CD8-positive, alpha-beta memory T cell (primary cell): ENCODE measurements around the gene SMAD7. TPM values are rescaled to one million over a fixed set of nuclear protein-coding genes. Genes with fewer than 3 reads are reported as not detected.
A peak's percentile ranks its signal among the peaks of the same experiment; 100 is the strongest.

Source experiments
- CTCF ChIA-PET: fragments of 350-600 bp; sonication (Branson Sonifier 250); formaldehyde crosslinking; loops from one replicate; lab custom pipeline; 2021; ENCODE audit warnings: antibody characterized with exemption; lab: Charles Lee
- POLR2A ChIA-PET: fragments of 350-600 bp; sonication (Branson Sonifier 250); formaldehyde crosslinking; loops from one replicate; lab custom pipeline; 2021; ENCODE audit warnings: antibody characterized with exemption; lab: Charles Lee
- DNase-seq, 5 donors: peaks; one replicate each; pipeline versions ENCODE4 v3.0.0 to v3.0.0-alpha.2; 2020 to 2022; ENCODE audit warnings: mixed read lengths in 1 of 5
- H3K27ac ChIP-seq: one replicate; pipeline ENCODE4 v1.7.0; 2013; ENCODE audit warnings: low read depth, mild to moderate bottlenecking, low read length, moderate library complexity
- H3K27me3 ChIP-seq: 2 replicates; pipeline ENCODE4 v1.7.0; 2013; ENCODE audit warnings: low read length, mild to moderate bottlenecking; ENCODE audit not compliant: insufficient read depth, poor library complexity, severe bottlenecking
- H3K36me3 ChIP-seq: 2 replicates; pipeline ENCODE4 v1.7.0; 2013; ENCODE audit warnings: mild to moderate bottlenecking, low read length, moderate library complexity; ENCODE audit not compliant: insufficient read depth
- H3K4me1 ChIP-seq: 2 replicates; pipeline ENCODE4 v1.7.0; 2013; ENCODE audit warnings: mild to moderate bottlenecking, low read length, moderate library complexity; ENCODE audit not compliant: insufficient read depth
- H3K4me3 ChIP-seq: 2 replicates; pipeline ENCODE4 v1.7.0; 2013; ENCODE audit warnings: mild to moderate bottlenecking, low read length
- H3K9me3 ChIP-seq: 2 replicates; pipeline ENCODE4 v1.7.0; 2013; ENCODE audit warnings: mild to moderate bottlenecking, low read length
- H3K27ac Mint-ChIP-seq, 8 donors: one replicate each; pipeline ENCODE4 v1.8.0; 2020 to 2021; ENCODE audit warnings: mixed read lengths in 8 of 8, mild to moderate bottlenecking in 6 of 8, inconsistent platforms in 3 of 8, moderate library complexity in 3 of 8
- H3K27me3 Mint-ChIP-seq, 2 donors: one replicate each; pipeline ENCODE4 v1.8.0; 2020 to 2021; ENCODE audit warnings: mixed read lengths in 2 of 2, mild to moderate bottlenecking in 1 of 2, moderate library complexity in 1 of 2
- H3K36me3 Mint-ChIP-seq, 3 donors: one replicate each; pipeline ENCODE4 v1.8.0; 2020 to 2021; ENCODE audit warnings: mixed read lengths in 3 of 3, inconsistent platforms in 1 of 3, mild to moderate bottlenecking in 1 of 3
- H3K4me1 Mint-ChIP-seq, 3 donors: one replicate each; pipeline ENCODE4 v1.8.0; 2020 to 2021; ENCODE audit warnings: mixed read lengths in 3 of 3, inconsistent platforms in 1 of 3, mild to moderate bottlenecking in 1 of 3
- H3K4me3 Mint-ChIP-seq, 7 donors: one replicate each; pipeline ENCODE4 v1.8.0; 2020 to 2021; ENCODE audit warnings: mixed read lengths in 7 of 7, mild to moderate bottlenecking in 6 of 7, moderate library complexity in 4 of 7, inconsistent platforms in 2 of 7
- H3K9me3 Mint-ChIP-seq, 5 donors: one replicate each; pipeline ENCODE4 v1.8.0; 2020 to 2022; ENCODE audit warnings: mixed read lengths in 5 of 5, mild to moderate bottlenecking in 3 of 5, moderate library complexity in 2 of 5, inconsistent platforms in 1 of 5
- polyA plus RNA-seq: library from polyadenylated mRNA; unstranded; fragments of 300-500 nt; fragmentation: Illumina TruSeq; gene quantifications from one replicate; pipeline ENCODE4 v1.2.3, GENCODE V29; 2021
- total RNA-seq, 2 experiments: library from RNA; stranded (reverse); gene quantifications; one replicate each; pipeline ENCODE4 v1.2.3, GENCODE V29; 2021

Gene SMAD7
- total and polyA plus RNA-seq, 3 experiments from 2014 or later, result 7.0 to 23.3 (median 23.3) TPM

DNA sequence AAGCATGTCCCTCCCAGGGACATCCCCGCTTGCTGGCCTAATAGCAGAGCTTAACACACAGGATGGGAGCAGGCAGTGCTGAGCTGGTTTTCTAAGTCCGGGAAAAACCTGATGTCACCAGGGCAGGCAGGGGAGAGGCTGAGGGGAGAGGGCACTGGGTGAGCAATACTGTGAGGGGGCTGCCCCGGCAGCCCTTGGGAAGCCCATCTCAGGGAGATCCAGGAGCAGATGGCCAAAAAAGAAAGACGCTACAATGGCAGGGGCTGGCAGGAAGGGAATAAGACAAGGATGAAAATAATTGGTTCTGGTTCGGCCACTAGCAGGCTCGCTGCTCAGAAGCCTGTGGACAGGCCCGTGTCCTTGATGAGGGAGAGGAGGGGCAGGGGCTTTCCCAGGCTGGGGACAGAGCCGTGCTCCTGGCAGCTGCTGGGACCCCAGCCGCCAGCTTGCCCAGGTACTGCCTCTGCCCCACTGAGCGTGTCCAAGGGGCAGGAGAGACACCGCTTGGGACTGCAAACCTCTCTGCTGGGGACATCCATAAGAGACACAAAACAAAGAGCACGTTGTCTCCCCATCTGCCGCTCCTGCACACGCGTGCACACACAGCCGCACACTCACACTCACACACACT, 30.2 kb downstream of the SMAD7 start:
- ChIA-PET CTCF (interaction anchor here (0.8 kb wide), 1 partner anchor 144 kb away, joined by 3 read pairs; no protein-coding TSS in a partner anchor), POLR2A (no interaction called here)
- H3K27ac ChIP-seq, result no peak overlapping the region
- Mint-ChIP-seq H3K9me3 (peaks cover 0 to 2% (median 0%) of the 10 kb centered on the region in 5 donors), H3K36me3 (peaks cover 4 to 42% (median 13%) of the 10 kb centered on the region in 3 donors), H3K4me1 (peaks cover 42 to 66% (median 54%) of the 10 kb centered on the region in 3 donors), H3K27ac (peak overlapping the region in 6 of 8 donors; percentile 51 to 92 (median 60)), H3K4me3 (peak overlapping the region in 3 of 7 donors; percentile 41 to 76 (median 43)), H3K27me3 (no peaks in the 10 kb centered on the region)
- H3K36me3 ChIP-seq, result peaks cover 3% of the 10 kb centered on the region
- no peak overlapping the region for H3K4me3 ChIP-seq
- no peaks in the 10 kb centered on the region for H3K27me3 ChIP-seq
- no peaks in the 10 kb centered on the region for H3K9me3 ChIP-seq
- peak in 1 of 5 donors; percentile 25 for DNase-seq
- peaks cover 35% of the 10 kb centered on the region for H3K4me1 ChIP-seq

DNA sequence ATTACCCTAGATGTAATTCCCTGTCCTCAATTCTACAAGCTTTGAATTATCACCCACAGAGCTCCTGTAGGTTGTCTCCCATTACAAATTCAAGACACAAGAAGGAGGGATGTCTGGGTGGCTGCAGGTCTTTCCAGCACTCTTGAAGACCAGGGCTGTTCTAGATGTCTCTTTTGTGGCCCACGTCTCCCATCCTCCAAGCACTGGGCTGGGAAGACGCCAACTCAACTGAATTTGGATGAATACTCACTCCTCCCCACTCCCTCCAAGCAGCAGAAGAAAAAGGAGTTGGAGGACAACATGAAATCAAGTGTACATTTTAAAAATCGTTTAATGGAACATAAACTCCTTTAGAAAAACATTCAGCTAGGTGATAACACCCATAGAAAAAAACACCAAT, 31.2 kb downstream of the SMAD7 start:
- Mint-ChIP-seq H3K9me3 (peaks cover 0 to 2% (median 0%) of the 10 kb centered on the region in 5 donors), H3K4me1 (peaks cover 33 to 57% (median 48%) of the 10 kb centered on the region in 3 donors), H3K27ac (peak overlapping the region in 5 of 8 donors; percentile 3 to 87 (median 70)), H3K4me3 (peak overlapping the region in 1 of 7 donors; percentile 21), H3K27me3 (no peaks in the 10 kb centered on the region), H3K36me3 (peaks cover 4 to 41% (median 13%) of the 10 kb centered on the region in 3 donors)
- peaks cover 25% of the 10 kb centered on the region for H3K4me1 ChIP-seq
- H3K4me3 ChIP-seq, result no peak overlapping the region
- CTCF ChIA-PET, result interaction anchor here (1.1 kb wide), 1 partner anchor 124 kb away, joined by 3 read pairs; no protein-coding TSS in a partner anchor
- no peaks in the 10 kb centered on the region for H3K9me3 ChIP-seq
- peak in 1 of 5 donors; percentile 4 for DNase-seq
- H3K36me3 ChIP-seq, result peaks cover 3% of the 10 kb centered on the region
- H3K27ac ChIP-seq, result no peak overlapping the region
- H3K27me3 ChIP-seq, result no peaks in the 10 kb centered on the region
- POLR2A ChIA-PET, result no interaction called here

DNA sequence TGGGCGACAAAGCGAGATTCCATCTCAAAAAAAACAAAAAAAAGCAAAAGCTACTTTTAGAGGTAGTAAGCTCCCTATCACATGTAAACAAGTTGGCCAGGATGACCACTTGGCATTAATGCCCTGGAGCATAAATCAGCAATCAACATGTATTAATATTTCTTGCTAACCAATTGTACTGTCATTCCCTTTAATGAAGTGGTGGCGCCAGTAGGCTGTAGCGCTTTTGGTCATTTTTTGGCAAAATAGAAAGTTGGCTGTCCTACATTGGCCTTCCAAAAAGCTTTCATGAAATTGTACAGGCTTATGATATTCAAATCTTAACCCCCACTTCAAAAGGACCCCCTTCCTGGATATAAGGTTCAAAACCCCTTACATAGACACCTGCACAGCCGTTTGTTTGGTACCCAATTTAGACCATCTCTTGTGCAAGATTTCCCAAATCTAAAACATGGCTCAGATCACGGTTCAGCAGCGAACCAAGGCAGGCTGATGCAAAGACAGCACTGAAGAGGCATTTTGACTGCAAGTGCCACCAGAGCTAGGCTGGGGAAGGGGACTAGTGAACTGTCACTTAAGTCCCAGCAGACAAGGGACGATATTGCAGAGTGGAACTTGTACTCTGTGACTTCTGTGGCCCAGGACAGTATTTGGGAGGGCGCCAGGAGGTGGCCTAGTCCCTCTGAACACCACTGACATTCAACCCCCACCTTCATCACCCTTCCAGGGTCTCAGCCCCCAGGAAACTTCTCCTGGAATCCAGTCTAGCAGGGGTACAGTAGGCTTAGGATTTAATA, 31.9 kb downstream of the SMAD7 start:
- Histone ChIP-seq H3K36me3 (peaks cover 3% of the 10 kb centered on the region), H3K4me3 (no peak overlapping the region), H3K4me1 (peaks cover 21% of the 10 kb centered on the region), H3K9me3 (no peaks in the 10 kb centered on the region), H3K27me3 (no peaks in the 10 kb centered on the region), H3K27ac (no peak overlapping the region)
- Mint-ChIP-seq H3K27ac (peak overlapping the region in 5 of 8 donors; percentile 3 to 87 (median 70)), H3K27me3 (no peaks in the 10 kb centered on the region), H3K4me3 (peak overlapping the region in 1 of 7 donors; percentile 21), H3K9me3 (peaks cover 0 to 2% (median 0%) of the 10 kb centered on the region in 5 donors), H3K36me3 (peaks cover 4 to 39% (median 13%) of the 10 kb centered on the region in 3 donors), H3K4me1 (peaks cover 31 to 53% (median 41%) of the 10 kb centered on the region in 3 donors)
- ChIA-PET POLR2A (no interaction called here), CTCF (interaction anchor here (1.1 to 1.3 kb wide), 2 partner anchors 124 to 141 kb away, joined by 3 read pairs; no protein-coding TSS in a partner anchor)
- DNase-seq, result peak in 1 of 5 donors; percentile 42

DNA sequence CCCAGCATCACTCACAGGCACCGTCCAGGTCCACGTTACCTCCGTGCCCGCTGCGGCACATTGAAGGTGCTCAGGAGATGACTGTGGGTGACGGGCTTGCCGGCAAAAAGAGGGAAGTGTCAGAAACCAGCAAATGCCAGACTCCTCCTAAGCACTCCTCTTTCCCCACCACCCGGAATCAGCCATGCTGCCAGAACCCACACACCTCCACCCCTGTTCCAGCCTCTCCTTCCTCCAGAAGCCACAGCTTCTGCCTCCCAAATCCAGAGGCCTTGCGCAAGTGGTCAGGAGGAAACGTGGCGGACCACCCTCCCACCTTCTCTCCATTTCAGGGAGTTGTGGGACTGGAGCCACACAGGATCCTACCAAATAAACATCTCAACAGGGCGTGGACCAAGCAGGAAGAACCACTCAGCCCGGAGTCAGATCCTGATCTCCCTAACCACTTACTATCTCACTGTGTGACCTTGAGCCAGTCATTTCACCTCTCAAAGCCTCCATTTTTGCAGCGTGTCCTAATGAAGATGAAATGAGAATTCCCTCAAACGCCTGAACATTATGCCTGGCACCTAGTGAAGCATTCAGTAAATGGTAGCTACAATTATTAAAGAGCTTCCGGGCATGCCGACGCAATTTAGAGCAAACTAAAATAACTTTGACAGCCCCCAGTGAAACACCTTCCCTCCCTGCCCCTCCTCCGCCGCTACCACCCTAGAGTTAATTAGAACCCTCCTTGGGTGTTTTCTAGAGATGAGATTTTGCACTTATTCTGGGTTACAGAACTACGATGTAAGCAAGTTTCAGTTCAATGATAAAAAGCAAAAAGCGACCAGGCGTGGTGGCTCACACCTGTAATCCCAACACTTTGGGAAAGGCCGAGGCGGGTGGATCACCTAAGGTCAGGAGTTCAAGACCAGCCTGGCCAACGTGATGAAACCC, 32.9 kb downstream of the SMAD7 start:
- CTCF ChIA-PET, result interaction anchor here (1.1 to 1.3 kb wide), 2 partner anchors 123 to 140 kb away, joined by 3 read pairs; no protein-coding TSS in a partner anchor
- no peak overlapping the region for H3K4me3 ChIP-seq
- DNase-seq, result peak in 1 of 5 donors; percentile 34
- Mint-ChIP-seq H3K27ac (peak overlapping the region in 4 of 8 donors; percentile 70 to 78 (median 74)), H3K27me3 (no peaks in the 10 kb centered on the region), H3K4me1 (peaks cover 26 to 53% (median 41%) of the 10 kb centered on the region in 3 donors), H3K36me3 (peaks cover 4 to 29% (median 13%) of the 10 kb centered on the region in 3 donors), H3K4me3 (peak overlapping the region in 1 of 7 donors; percentile 78), H3K9me3 (peaks cover 0 to 2% (median 0%) of the 10 kb centered on the region in 5 donors)
- no peaks in the 10 kb centered on the region for H3K9me3 ChIP-seq
- POLR2A ChIA-PET, result no interaction called here
- no peaks in the 10 kb centered on the region for H3K27me3 ChIP-seq
- no peak overlapping the region for H3K27ac ChIP-seq
- H3K4me1 ChIP-seq, result peaks cover 18% of the 10 kb centered on the region
- peaks cover 3% of the 10 kb centered on the region for H3K36me3 ChIP-seq

DNA sequence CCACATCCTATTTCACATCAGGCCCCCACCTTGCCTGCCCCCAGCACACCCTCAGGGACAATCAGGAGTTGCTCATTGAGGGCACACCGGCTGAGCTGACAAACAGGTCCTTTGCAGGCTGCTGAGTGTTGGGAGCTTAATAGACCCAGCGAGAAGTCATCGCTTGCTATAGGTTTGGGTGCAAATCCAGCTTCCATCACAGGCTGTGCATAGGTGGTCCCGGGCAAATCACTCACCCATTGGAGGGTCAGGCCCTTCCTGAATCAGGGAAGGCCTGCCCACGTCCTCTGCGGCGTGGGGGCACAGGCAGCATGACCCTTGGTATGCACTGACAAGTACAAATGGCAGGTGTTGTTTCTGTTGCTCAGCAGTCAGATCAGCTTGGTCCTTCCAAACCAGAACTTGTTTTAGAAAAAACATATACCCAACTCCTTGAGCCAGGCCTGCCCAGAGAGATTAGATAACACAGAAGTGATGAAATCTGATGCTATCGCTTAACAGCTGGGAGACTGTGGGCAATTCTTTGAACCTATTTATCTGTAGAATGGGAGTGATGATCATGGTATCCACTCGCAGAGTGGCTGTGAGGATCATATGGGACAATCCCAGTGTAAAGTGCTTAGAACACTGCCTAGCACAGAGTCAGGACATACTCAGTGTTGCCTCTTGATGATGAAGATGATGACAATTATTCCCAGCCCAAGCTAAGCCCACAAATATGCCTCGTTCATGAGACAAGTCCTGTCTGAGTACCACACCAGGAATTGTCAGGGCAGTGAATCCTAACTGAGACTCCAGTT, 34.9 kb downstream of the SMAD7 start:
- CTCF ChIA-PET, result interaction anchor here (2.1 to 5.3 kb wide), 2 partner anchors 47 to 139 kb away, joined by 4 to 57 read pairs; no protein-coding TSS in a partner anchor
- no peak overlapping the region for H3K27ac ChIP-seq
- H3K9me3 ChIP-seq, result no peaks in the 10 kb centered on the region
- Mint-ChIP-seq H3K4me3 (no peak overlapping the region), H3K27me3 (no peaks in the 10 kb centered on the region), H3K27ac (peak overlapping the region in 4 of 8 donors; percentile 8 to 83 (median 46)), H3K9me3 (no peaks in the 10 kb centered on the region), H3K36me3 (peaks cover 1 to 13% (median 7%) of the 10 kb centered on the region in 3 donors), H3K4me1 (peaks cover 16 to 38% (median 26%) of the 10 kb centered on the region in 3 donors)
- POLR2A ChIA-PET, result no interaction called here
- H3K4me1 ChIP-seq, result peaks cover 7% of the 10 kb centered on the region
- peak in 1 of 5 donors; percentile 26 for DNase-seq
- peaks cover 3% of the 10 kb centered on the region for H3K36me3 ChIP-seq
- H3K4me3 ChIP-seq, result no peak overlapping the region
- no peaks in the 10 kb centered on the region for H3K27me3 ChIP-seq

DNA sequence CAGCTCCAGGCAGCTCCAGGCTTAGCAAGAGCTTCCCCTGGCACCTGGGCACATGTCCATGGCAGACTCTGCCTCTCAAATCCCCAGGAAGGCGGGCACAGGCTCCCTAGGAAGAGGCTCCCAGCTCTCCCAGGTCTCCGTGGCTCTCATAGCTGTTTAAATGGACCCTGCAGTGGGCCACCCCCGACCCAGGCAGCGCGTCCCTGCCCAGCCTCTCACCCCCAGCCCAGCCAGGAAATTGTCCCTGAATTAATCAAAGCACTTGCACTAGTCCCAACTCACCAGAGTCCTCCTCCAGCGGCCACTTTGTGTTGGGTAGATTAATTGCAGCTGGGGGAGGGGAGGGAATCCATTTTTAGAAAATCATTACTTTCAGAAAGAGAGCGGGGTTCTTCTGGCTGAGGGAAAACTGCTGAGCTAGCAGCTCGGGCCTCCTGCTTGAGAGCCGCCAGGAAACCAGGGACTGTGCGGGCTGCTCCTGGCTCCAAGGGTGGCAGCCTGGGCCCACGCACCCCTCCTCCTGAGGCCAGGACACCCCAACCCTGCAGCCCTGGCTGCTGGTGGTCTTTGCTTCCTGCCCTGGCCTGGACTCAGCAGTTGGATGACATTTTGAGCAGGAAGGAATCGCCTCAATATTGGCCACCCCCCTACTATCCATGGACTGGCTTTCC, 36.0 kb downstream of the SMAD7 start:
- Mint-ChIP-seq H3K4me1 (peaks cover 20 to 41% (median 31%) of the 10 kb centered on the region in 3 donors), H3K27me3 (no peaks in the 10 kb centered on the region), H3K4me3 (no peak overlapping the region), H3K36me3 (peaks cover 0 to 5% (median 3%) of the 10 kb centered on the region in 3 donors), H3K27ac (peak overlapping the region in 1 of 8 donors; percentile 3), H3K9me3 (no peaks in the 10 kb centered on the region)
- ChIA-PET CTCF (interaction anchor here (1.8 to 5.3 kb wide), 4 partner anchors 10 to 137 kb away, joined by 4 to 57 read pairs (median 6); no protein-coding TSS in a partner anchor), POLR2A (interaction anchor here (0.6 kb wide), 1 partner anchor 37 kb away, joined by 3 read pairs; no protein-coding TSS in a partner anchor)
- peaks cover 3% of the 10 kb centered on the region for H3K36me3 ChIP-seq
- H3K27me3 ChIP-seq, result no peaks in the 10 kb centered on the region
- no peak overlapping the region for H3K27ac ChIP-seq
- H3K4me3 ChIP-seq, result no peak overlapping the region
- peaks cover 18% of the 10 kb centered on the region for H3K4me1 ChIP-seq
- H3K9me3 ChIP-seq, result no peaks in the 10 kb centered on the region
- DNase-seq, result peak in 1 of 5 donors; percentile 18
